AG10803 (cell line): ENCODE results near the gene KCNK6.

Source experiments
- DNase-seq: peaks from one replicate; pipeline ENCODE4 v3.0.0; 2010; ENCODE audit warnings: low read depth
- H3K4me3 ChIP-seq: 2 replicates; pipeline ENCODE4 v1.5.1; 2011; ENCODE audit warnings: mild to moderate bottlenecking, low read length, control low read depth
- TF ChIP-seq, protein P1 (sequence below): conservative IDR thresholded peaks from 2 replicates; pipeline ENCODE4 v1.5.1; 2011; ENCODE audit warnings: mild to moderate bottlenecking, low read length, control low read depth, inconsistent platforms

The KCNK6 gene

GRCh38 chr19:38277969-38278680 lies 41.5 kb upstream of the KCNK6 start:
- peak; percentile 91 for DNase-seq
- TF ChIP-seq, protein P1, sequence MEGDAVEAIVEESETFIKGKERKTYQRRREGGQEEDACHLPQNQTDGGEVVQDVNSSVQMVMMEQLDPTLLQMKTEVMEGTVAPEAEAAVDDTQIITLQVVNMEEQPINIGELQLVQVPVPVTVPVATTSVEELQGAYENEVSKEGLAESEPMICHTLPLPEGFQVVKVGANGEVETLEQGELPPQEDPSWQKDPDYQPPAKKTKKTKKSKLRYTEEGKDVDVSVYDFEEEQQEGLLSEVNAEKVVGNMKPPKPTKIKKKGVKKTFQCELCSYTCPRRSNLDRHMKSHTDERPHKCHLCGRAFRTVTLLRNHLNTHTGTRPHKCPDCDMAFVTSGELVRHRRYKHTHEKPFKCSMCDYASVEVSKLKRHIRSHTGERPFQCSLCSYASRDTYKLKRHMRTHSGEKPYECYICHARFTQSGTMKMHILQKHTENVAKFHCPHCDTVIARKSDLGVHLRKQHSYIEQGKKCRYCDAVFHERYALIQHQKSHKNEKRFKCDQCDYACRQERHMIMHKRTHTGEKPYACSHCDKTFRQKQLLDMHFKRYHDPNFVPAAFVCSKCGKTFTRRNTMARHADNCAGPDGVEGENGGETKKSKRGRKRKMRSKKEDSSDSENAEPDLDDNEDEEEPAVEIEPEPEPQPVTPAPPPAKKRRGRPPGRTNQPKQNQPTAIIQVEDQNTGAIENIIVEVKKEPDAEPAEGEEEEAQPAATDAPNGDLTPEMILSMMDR: no peak
- no peak overlapping the region for H3K4me3 ChIP-seq

DNA sequence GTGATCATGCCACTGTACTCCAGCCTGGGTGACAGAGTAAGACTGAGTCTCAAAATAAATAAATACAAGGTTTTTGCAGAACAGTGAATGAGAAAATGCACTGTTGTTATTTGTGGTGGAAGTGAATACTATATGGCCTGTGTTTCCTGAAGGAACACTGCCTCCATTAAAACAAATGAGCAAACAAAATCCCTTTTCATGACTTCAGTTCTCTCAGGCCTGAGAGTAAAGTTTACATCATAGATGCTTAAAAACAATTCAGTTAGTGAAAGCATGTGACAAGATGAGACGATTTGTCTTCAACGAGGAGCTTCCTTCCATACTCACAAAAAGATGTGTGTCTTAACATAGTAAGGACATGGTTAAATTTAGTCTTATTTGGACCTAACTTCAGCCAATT lies 40.9 kb upstream of the KCNK6 start:
- TF ChIP-seq, protein P1: no peak
- no peak for DNase-seq
- H3K4me3 ChIP-seq: no peak overlapping the region

DNA sequence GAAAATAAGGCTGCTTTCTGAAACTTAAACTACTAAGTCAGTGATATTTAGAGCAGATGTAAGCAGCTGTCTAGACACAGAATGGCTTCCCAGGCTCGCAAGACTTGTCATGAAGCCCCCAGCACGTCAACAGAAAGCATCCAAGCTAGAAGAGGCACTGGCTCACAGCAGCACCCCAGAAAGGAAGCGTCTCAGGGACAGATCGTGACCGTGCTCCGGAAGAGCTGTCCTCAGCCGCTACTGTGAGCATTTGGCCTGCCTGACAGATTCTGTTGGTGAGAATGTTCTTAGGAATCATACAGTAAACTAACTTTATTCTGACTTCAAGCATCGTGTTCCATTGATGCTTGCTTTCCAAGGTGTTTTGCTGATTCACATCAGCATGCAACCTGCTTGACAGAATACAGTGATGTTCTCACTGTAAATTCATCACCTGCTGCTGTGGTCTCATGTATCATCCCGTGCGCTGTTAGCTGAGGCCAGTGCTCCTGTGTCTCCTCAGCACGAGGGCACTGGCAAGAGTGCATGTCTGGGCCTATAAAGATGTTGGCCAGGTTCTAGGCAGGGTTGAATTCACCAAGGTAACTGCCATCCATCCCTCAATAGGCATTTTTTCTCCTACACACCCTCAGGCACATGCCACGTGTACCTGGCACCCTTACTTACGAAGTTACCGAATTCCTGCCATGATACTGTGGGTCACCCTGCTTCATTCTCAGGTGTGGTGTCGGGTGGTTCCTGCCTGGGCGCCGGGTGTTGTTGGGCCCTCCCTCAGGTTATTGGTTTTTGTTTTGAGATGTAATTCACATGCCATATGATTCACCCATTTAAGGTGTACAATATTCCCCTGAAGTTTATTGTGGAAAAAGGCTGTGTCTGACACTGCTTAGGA lies 39.4 kb upstream of the KCNK6 start:
- DNase-seq: no peak
- no peak overlapping the region for H3K4me3 ChIP-seq
- TF ChIP-seq, protein P1: no peak

- no peak for DNase-seq
- H3K4me3 ChIP-seq: no peak overlapping the region
- TF ChIP-seq, protein P1: no peak
These were observed 37.7 kb upstream of the KCNK6 start for GRCh38 chr19:38281811-38282566.

DNA sequence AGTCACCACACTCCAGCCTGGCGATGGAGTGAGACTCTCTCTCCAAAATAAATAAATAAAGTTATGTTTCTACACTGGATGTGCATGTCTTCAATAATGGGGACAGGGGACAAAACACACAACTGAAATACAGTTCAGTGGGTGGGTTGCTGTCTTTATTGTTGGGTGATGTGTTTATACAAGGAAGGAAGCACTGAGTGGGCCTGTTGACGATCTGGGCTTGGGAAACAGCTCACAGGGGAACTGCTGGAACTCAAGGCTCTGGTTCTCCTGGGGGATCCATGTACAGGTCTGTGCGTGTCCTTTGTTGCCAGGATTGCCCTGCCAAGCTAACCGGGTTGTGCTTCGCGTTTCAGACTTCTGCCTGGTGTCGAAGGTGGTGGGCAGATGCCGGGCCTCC lies 36.4 kb upstream of the KCNK6 start:
- TF ChIP-seq, protein P1: no peak
- no peak overlapping the region for H3K4me3 ChIP-seq
- no peak for DNase-seq

GRCh38 chr19:38284422-38284821 lies 35.2 kb upstream of the KCNK6 start:
- H3K4me3 ChIP-seq: no peak overlapping the region
- DNase-seq: no peak
- TF ChIP-seq, protein P1: no peak
